ENCODE measurements around the gene GMDS.

The GMDS gene

GRCh38 chr6:2149361-2150006 lies 95.9 kb downstream of the GMDS start:
- H3K4me3 ChIP-seq (ENCODE audit: low read length): no peak overlapping the region
- DNase-seq (ENCODE audit: low read depth, low spot score): no peak

GRCh38 chr6:2148748-2149147 lies 96.7 kb downstream of the GMDS start:
- DNase-seq (ENCODE audit: low read depth, low spot score): no peak
- no peak overlapping the region for H3K4me3 ChIP-seq (ENCODE audit: low read length)

DNA sequence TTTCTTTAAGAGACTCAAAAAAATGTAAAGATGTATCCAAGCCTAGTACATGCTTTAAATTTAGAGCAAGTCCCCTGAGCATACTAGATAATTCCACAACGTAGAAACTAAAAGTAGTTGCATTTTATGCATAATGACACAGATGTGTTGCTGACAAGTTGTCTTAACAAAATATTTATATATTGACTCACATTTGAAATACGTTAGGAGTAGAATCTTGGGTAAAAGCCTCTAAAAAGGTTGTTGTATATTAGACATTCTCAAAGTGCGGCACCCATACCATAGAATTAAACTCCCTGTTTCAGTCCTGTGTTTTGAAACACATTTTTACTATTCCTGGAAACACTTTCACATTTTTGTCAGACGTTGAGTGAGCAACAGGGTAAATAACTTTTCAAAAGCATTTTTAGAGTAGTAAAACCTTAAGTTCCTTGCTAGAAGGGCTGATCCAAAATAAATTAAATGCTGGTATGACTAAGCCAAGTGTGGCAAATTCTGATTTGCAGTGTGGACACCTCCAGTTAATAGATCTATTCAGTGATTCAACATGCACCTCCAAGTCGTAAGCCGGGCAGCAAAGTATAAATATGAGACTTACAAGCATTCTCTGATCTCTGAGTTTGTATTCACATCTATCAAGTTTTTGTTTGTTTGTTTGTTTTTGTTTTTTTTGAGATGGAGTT lies 97.5 kb downstream of the GMDS start:
- no peak overlapping the region for H3K4me3 ChIP-seq (ENCODE audit: low read length)
- no peak for DNase-seq (ENCODE audit: low read depth, low spot score)

- no peak for DNase-seq (ENCODE audit: low read depth, low spot score)
- H3K4me3 ChIP-seq (ENCODE audit: low read length): no peak overlapping the region
Observed at GRCh38 chr6:2147261-2147660, 98.1 kb downstream of the GMDS start.

- H3K4me3 ChIP-seq (ENCODE audit: low read length): no peak overlapping the region
- DNase-seq (ENCODE audit: low read depth, low spot score): no peak
Observed at GRCh38 chr6:2144210-2144609, 101.2 kb downstream of the GMDS start.

DNA sequence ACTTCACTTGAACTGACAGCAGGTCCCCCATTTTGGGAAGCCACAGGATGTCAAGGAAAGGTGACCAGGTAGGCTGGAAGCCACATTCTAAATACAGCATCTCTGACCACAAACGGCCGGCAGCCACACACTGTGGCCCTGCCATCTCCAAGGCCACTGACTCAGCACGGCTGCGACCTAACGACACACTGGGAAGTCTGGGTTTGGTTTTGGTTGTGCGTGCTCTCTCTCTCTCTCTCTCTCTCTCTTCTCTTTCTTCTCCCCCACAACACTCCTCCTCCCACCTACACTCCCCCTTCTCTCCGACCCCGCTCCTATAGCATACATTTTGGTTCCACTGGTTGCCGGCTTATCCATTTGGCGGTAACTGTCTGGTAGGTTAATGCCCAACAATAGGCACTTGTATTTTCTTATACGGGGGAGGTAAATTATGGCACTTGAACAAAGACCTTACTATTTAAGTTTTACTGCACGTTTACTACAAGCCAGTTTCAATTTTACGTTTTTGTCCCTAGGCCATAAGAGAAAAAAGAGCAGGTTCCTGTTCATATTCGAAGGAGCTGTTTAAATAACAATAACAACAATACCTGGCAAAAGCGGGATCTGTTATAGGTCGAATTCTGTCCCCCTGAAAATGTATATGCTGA lies 103.6 kb downstream of the GMDS start:
- no peak for DNase-seq (ENCODE audit: low read depth, low spot score)
- no peak overlapping the region for H3K4me3 ChIP-seq (ENCODE audit: low read length)

GRCh38 chr6:2140438-2141128 lies 104.8 kb downstream of the GMDS start:
- no peak overlapping the region for H3K4me3 ChIP-seq (ENCODE audit: low read length)
- no peak for DNase-seq (ENCODE audit: low read depth, low spot score)

GRCh38 chr6:2135401-2135800 lies 110.0 kb downstream of the GMDS start:
- H3K4me3 ChIP-seq (ENCODE audit: low read length): no peak overlapping the region
- DNase-seq (ENCODE audit: low read depth, low spot score): no peak

- DNase-seq (ENCODE audit: low read depth, low spot score): no peak
Observed at GRCh38 chr6:2134554-2134953, 110.9 kb downstream of the GMDS start.

GRCh38 chr6:2133716-2134310 lies 111.6 kb downstream of the GMDS start:
- H3K4me3 ChIP-seq (ENCODE audit: low read length): no peak overlapping the region
- no peak for DNase-seq (ENCODE audit: low read depth, low spot score)

More at GRCh38 chr6:2134554-2134953, 110.9 kb downstream of the GMDS start:
- H3K4me3 ChIP-seq (ENCODE audit: low read length): no peak overlapping the region

- H3K4me3 ChIP-seq (ENCODE audit: low read length): no peak overlapping the region
- DNase-seq (ENCODE audit: low read depth, low spot score): no peak
Observed at GRCh38 chr6:2132916-2133315, 112.5 kb downstream of the GMDS start.

- no peak overlapping the region for H3K4me3 ChIP-seq (ENCODE audit: low read length)
- DNase-seq (ENCODE audit: low read depth, low spot score): no peak
Observed at GRCh38 chr6:2132416-2132815, 113.0 kb downstream of the GMDS start.

- no peak for DNase-seq (ENCODE audit: low read depth, low spot score)
- no peak overlapping the region for H3K4me3 ChIP-seq (ENCODE audit: low read length)
Observed at GRCh38 chr6:2129182-2129621, 116.2 kb downstream of the GMDS start.

- no peak for DNase-seq (ENCODE audit: low read depth, low spot score)
- no peak overlapping the region for H3K4me3 ChIP-seq (ENCODE audit: low read length)
Observed at GRCh38 chr6:2127484-2127911, 117.9 kb downstream of the GMDS start.

GRCh38 chr6:2126351-2126750 lies 119.1 kb downstream of the GMDS start:
- DNase-seq (ENCODE audit: low read depth, low spot score): no peak
- no peak overlapping the region for H3K4me3 ChIP-seq (ENCODE audit: low read length)

DNA sequence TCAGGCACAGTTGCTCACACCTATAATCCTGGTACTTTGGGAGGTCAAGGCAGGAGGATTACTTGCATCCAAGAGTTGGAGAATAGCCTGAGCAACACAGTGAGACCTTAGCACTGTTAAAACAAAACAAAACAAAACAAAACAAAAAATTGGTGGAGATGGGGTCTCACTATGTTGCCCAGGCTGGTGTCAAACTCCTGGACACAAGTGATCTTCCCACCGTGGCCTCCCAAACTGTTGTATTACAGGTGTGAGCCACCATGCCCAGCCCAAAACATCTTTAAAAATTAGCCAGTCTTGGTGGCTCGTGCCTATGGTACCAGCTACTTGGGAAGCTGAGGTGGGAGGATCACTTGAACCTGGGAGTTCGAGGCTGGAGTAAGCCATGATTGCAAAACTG lies 120.2 kb downstream of the GMDS start:
- no peak for DNase-seq (ENCODE audit: low read depth, low spot score)

GRCh38 chr6:2124260-2124709 lies 121.1 kb downstream of the GMDS start:
- no peak overlapping the region for H3K4me3 ChIP-seq (ENCODE audit: low read length)
- no peak for DNase-seq (ENCODE audit: low read depth, low spot score)

More for the DNA sequence above, 120.2 kb downstream of the GMDS start:
- no peak overlapping the region for H3K4me3 ChIP-seq (ENCODE audit: low read length)

GRCh38 chr6:2120912-2121311 lies 124.5 kb downstream of the GMDS start:
- no peak for DNase-seq (ENCODE audit: low read depth, low spot score)
- H3K4me3 ChIP-seq (ENCODE audit: low read length): no peak overlapping the region

GRCh38 chr6:2119275-2119674 lies 126.1 kb downstream of the GMDS start:
- H3K4me3 ChIP-seq (ENCODE audit: low read length): no peak overlapping the region
- no peak for DNase-seq (ENCODE audit: low read depth, low spot score)
